GM21717 (cell line): ENCODE results near the gene STARD10.
"Not testable (repeated sequence)": the region's sequence is repeated elsewhere in the genome, so short reads cannot be mapped to it uniquely, and the experiment has no call there.

Source experiments
- ATAC-seq: cut with Tn5 transposase; IDR thresholded peaks from one replicate; pipeline ENCODE4 v1.9.1; 2021; ENCODE audit warnings: mild to moderate bottlenecking, moderate library complexity; ENCODE audit not compliant: unreplicated experiment

STARD10 gene

GRCh38 chr11:72808331-72808798 lies 14.5 kb upstream of the STARD10 start:
- no peak for ATAC-seq

GRCh38 chr11:72807792-72808191 lies 13.9 kb upstream of the STARD10 start:
- ATAC-seq, result no peak

GRCh38 chr11:72807021-72807693 lies 13.3 kb upstream of the STARD10 start:
- no peak for ATAC-seq

- ATAC-seq, result not testable (repeated sequence)
Measured at GRCh38 chr11:72806378-72806777, 12.5 kb upstream of the STARD10 start.

- no peak for ATAC-seq
Measured at GRCh38 chr11:72805216-72805615, 11.4 kb upstream of the STARD10 start.

GRCh38 chr11:72802822-72803221 lies 9.0 kb upstream of the STARD10 start:
- ATAC-seq, result no peak

GRCh38 chr11:72799441-72799840 lies 5.6 kb upstream of the STARD10 start:
- ATAC-seq, result no peak

- no peak for ATAC-seq
Measured at GRCh38 chr11:72798361-72798760, 4.5 kb upstream of the STARD10 start.

- ATAC-seq, result peak; percentile 1
Measured at GRCh38 chr11:72793076-72793424, 797 bp downstream of the STARD10 start.

GRCh38 chr11:72792437-72793021 lies 1.3 kb downstream of the STARD10 start:
- peak; percentile 3 for ATAC-seq

GRCh38 chr11:72791228-72791627 lies 2.6 kb downstream of the STARD10 start:
- ATAC-seq, result not testable (repeated sequence)

GRCh38 chr11:72789493-72790131 lies 4.2 kb downstream of the STARD10 start:
- no peak for ATAC-seq

- ATAC-seq, result no peak
Measured at GRCh38 chr11:72788241-72788640, 5.6 kb downstream of the STARD10 start.

- no peak for ATAC-seq
Measured at GRCh38 chr11:72787216-72788104, 6.4 kb downstream of the STARD10 start.

GRCh38 chr11:72786305-72787215 lies 7.3 kb downstream of the STARD10 start:
- ATAC-seq, result no peak

- no peak for ATAC-seq
Measured at GRCh38 chr11:72784662-72785061, 9.2 kb downstream of the STARD10 start.

- ATAC-seq, result no peak
Measured at GRCh38 chr11:72783144-72783905, 10.5 kb downstream of the STARD10 start.

GRCh38 chr11:72782081-72782920 lies 11.5 kb downstream of the STARD10 start:
- ATAC-seq, result no peak
